ENCODE data around the gene HOXA5. TPM values are rescaled to one million over a fixed set of nuclear protein-coding genes. Genes with fewer than 3 reads are reported as not detected.
A peak's percentile ranks its signal among the peaks of the same experiment; 100 is the strongest.

Gene HOXA5
- total and polyA plus RNA-seq, 2 donors (not counting 3 experiments of a cell fraction or from before 2014, with no cell fraction given), result 18.6 to 18.8 TPM

- CTCF ChIA-PET, result interaction anchor here (0.7 to 9.6 kb wide), 14 partner anchors 9 to 727 kb away, joined by 3 to 124 read pairs (median 4); partner anchors contain the start of gene HOXA5
- peak overlapping the region; percentile 93 for H3K27ac ChIP-seq (ENCODE audit: insufficient read depth, low read depth, low read length)
- peak; percentile 35 for FAIRE-seq
- no peaks in the 10 kb centered on the region for H3K9me1 ChIP-seq (replicated peaks; ENCODE audit: control insufficient read depth, extremely low read depth, insufficient read depth, low read length)
- no peaks in the 10 kb centered on the region for H3K27me3 ChIP-seq (ENCODE audit: control insufficient read depth in 2 of 2, insufficient read depth in 2 of 2, low read length in 2 of 2)
- POLR2A ChIA-PET, result interaction anchor here (1.1 to 1.9 kb wide), 4 partner anchors 12 to 24 kb away, joined by 3 to 7 read pairs (median 4); no protein-coding TSS in a partner anchor
- no peak overlapping the region for H2AFZ ChIP-seq (ENCODE audit: low read depth, low read length)
- H3K9ac ChIP-seq (replicated peaks; ENCODE audit: extremely low read depth, insufficient read depth, low read length), result peak overlapping the region; percentile 90
- no peaks in the 10 kb centered on the region for H3K9me3 ChIP-seq (replicated peaks; ENCODE audit: control insufficient read depth, insufficient read depth, low read length)
- H3K4me3 ChIP-seq (replicated peaks in 1 of 3; ENCODE audit: insufficient read depth in 1 of 3, low read depth in 1 of 3, low read length in 3 of 3), result peak overlapping the region; percentile 80 to 92 (median 86)
- intact Hi-C loops (cut with micrococcal nuclease) (loop anchor here (1.0 to 2.0 kb wide), 6 partner anchors 33 to 1241 kb away; partner anchors contain the start of genes HOXA4 and SKAP2), dilution Hi-C loops (cut with MboI; ENCODE audit: extremely low pct_ligation_motif_present, low sequenced_read_pairs) (no loop called here)
- peak overlapping the region; percentile 74 for H3K4me2 ChIP-seq (ENCODE audit: insufficient read depth, low read length)
- TF ChIP-seq POLR2AphosphoS5 (IDR thresholded peaks at IDR 0.05; ENCODE audit: insufficient read depth, low read depth, low read length), result no peak
- TF ChIP-seq MYC (IDR thresholded peaks at IDR 0.05; ENCODE audit: low read depth, low read length), result no peak
- peak; percentile 53 for TF ChIP-seq POLR2A (IDR thresholded peaks at IDR 0.05; ENCODE audit: low read depth, low read length)
- peak; percentile 53 for DNase-seq (ENCODE audit: low read depth, low spot score)
- H3K36me3 ChIP-seq (ENCODE audit: control insufficient read depth in 2 of 2, extremely low read depth in 1 of 2, insufficient read depth in 2 of 2, low read length in 2 of 2), result peaks cover 0 to 3% of the 10 kb centered on the region in 2 experiments
- H4K20me1 ChIP-seq (replicated peaks; ENCODE audit: control insufficient read depth, extremely low read depth, insufficient read depth, low read length), result no peaks in the 10 kb centered on the region
- no TSS peak for BruUV-seq (replicated peaks)
- peaks cover 50% of the 10 kb centered on the region for H3K4me1 ChIP-seq (ENCODE audit: control insufficient read depth, extremely low read depth, insufficient read depth, low read length)
- peaks cover 67% of the 10 kb centered on the region for H3K79me2 ChIP-seq (ENCODE audit: control insufficient read depth, insufficient read depth, low read length)
These were observed 46.5 kb downstream of the HOXA5 start for GRCh38 chr7:27096768-27097514.

- intact Hi-C loops (cut with micrococcal nuclease) (loop anchor here (1.0 to 2.0 kb wide), 7 partner anchors 29 to 1240 kb away; partner anchors contain the start of genes HOXA4 and SKAP2), dilution Hi-C loops (cut with MboI; ENCODE audit: extremely low pct_ligation_motif_present, low sequenced_read_pairs) (no loop called here)
- FAIRE-seq, result peak; percentile 94
- peak within 1 kb of the TSS; percentile 56 for H2AFZ ChIP-seq (ENCODE audit: low read depth, low read length)
- H3K9me1 ChIP-seq (replicated peaks; ENCODE audit: control insufficient read depth, extremely low read depth, insufficient read depth, low read length), result no peaks in the 10 kb centered on the region
- H3K9me3 ChIP-seq (replicated peaks; ENCODE audit: control insufficient read depth, insufficient read depth, low read length), result no peaks in the 10 kb centered on the region
- peak within 1 kb of the TSS; percentile 90 for H3K9ac ChIP-seq (replicated peaks; ENCODE audit: extremely low read depth, insufficient read depth, low read length)
- peaks cover 59% of the 10 kb centered on the region for H3K79me2 ChIP-seq (ENCODE audit: control insufficient read depth, insufficient read depth, low read length)
- peaks cover 48% of the 10 kb centered on the region for H3K4me1 ChIP-seq (ENCODE audit: control insufficient read depth, extremely low read depth, insufficient read depth, low read length)
- H4K20me1 ChIP-seq (replicated peaks; ENCODE audit: control insufficient read depth, extremely low read depth, insufficient read depth, low read length), result no peaks in the 10 kb centered on the region
- H3K36me3 ChIP-seq (ENCODE audit: control insufficient read depth in 2 of 2, extremely low read depth in 1 of 2, insufficient read depth in 2 of 2, low read length in 2 of 2), result peaks cover 0 to 3% of the 10 kb centered on the region in 2 experiments
- peak; percentile 95 for DNase-seq (ENCODE audit: low read depth, low spot score)
- TF ChIP-seq POLR2A (IDR thresholded peaks at IDR 0.05; ENCODE audit: low read depth, low read length) (peak; percentile 92), POLR2AphosphoS5 (IDR thresholded peaks at IDR 0.05; ENCODE audit: insufficient read depth, low read depth, low read length) (peak; percentile 82), FOS (IDR thresholded peaks at IDR 0.05; ENCODE audit: borderline replicate concordance, insufficient read depth, low read length) (no peak), JUN (IDR thresholded peaks at IDR 0.05; ENCODE audit: borderline replicate concordance, insufficient read depth, insufficient read length, low read depth) (no peak), GATA2 (IDR thresholded peaks at IDR 0.05; ENCODE audit: insufficient read depth, insufficient read length, low read depth, low read length) (no peak), MAX (IDR thresholded peaks at IDR 0.05; ENCODE audit: insufficient read depth, insufficient read length) (peak; percentile 94), EZH2 (IDR thresholded peaks at IDR 0.05; ENCODE audit: borderline replicate concordance, low read depth, low read length, severe bottlenecking) (no peak), CTCF (IDR thresholded peaks at IDR 0.05; ENCODE audit: extremely low read depth in 1 of 2, insufficient read depth in 1 of 2, low read depth in 1 of 2, low read length in 2 of 2) (peak in 1 of 2 donors; percentile 10), MYC (IDR thresholded peaks at IDR 0.05; ENCODE audit: low read depth, low read length) (no peak)
- POLR2A ChIA-PET, result interaction anchor here (0.6 to 1.2 kb wide), 4 partner anchors 13 to 39 kb away, joined by 3 to 7 read pairs (median 4); no protein-coding TSS in a partner anchor
- peak within 1 kb of the TSS; percentile 74 for H3K4me2 ChIP-seq (ENCODE audit: insufficient read depth, low read length)
- BruUV-seq (replicated peaks), result TSS peak; percentile 13
- no peaks in the 10 kb centered on the region for H3K27me3 ChIP-seq (ENCODE audit: control insufficient read depth in 2 of 2, insufficient read depth in 2 of 2, low read length in 2 of 2)
- CTCF ChIA-PET, result interaction anchor here (1.0 to 9.6 kb wide), 13 partner anchors 10 to 727 kb away, joined by 3 to 124 read pairs (median 4); partner anchors contain the start of gene HOXA5
- peak within 1 kb of the TSS; percentile 93 for H3K27ac ChIP-seq (ENCODE audit: insufficient read depth, low read depth, low read length)
- H3K4me3 ChIP-seq (replicated peaks in 1 of 3; ENCODE audit: insufficient read depth in 1 of 3, low read depth in 1 of 3, low read length in 3 of 3), result peak within 1 kb of the TSS; percentile 80 to 92 (median 86)
These were observed 47.3 kb downstream of the HOXA5 start, which contains the start of gene HOXA1 for GRCh38 chr7:27095897-27096767. Gene HOXA1, minus strand, starts transcription at chr7:27096000. Its CDS starts 88 bp downstream, at chr7:27095912.
